ENCODE data around the gene TRIM67.

GRCh38 chr1:231185391-231185790 lies 23.5 kb downstream of the TRIM67 start:
- TF ChIP-seq, protein P1, sequence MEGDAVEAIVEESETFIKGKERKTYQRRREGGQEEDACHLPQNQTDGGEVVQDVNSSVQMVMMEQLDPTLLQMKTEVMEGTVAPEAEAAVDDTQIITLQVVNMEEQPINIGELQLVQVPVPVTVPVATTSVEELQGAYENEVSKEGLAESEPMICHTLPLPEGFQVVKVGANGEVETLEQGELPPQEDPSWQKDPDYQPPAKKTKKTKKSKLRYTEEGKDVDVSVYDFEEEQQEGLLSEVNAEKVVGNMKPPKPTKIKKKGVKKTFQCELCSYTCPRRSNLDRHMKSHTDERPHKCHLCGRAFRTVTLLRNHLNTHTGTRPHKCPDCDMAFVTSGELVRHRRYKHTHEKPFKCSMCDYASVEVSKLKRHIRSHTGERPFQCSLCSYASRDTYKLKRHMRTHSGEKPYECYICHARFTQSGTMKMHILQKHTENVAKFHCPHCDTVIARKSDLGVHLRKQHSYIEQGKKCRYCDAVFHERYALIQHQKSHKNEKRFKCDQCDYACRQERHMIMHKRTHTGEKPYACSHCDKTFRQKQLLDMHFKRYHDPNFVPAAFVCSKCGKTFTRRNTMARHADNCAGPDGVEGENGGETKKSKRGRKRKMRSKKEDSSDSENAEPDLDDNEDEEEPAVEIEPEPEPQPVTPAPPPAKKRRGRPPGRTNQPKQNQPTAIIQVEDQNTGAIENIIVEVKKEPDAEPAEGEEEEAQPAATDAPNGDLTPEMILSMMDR (IDR thresholded peaks at IDR 0.05) = no peak
- TF ChIP-seq POLR2A (IDR thresholded peaks at IDR 0.05) = no peak
